Measurements from ENCODE around the gene ENOX2.

The ENOX2 gene

DNA sequence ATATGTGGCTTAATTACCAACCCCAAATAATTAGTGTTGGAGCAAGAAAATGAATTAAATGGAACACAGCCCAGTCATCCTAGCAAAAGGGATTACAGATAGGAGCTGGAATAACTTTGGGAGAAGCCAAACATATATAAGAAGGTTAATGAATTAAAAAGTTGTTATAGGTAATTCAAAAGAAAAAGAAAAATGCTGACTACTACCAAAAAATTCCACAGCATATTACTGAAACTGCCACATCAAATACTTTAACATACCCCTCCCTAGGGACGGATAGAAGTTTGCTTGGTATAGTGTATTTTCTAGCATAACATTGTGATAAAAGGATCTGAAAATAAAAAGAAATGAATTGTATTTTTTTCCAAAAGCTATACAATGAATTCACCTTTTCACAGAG lies 99.5 kb downstream of the ENOX2 start:
- TF ChIP-seq, protein P1, sequence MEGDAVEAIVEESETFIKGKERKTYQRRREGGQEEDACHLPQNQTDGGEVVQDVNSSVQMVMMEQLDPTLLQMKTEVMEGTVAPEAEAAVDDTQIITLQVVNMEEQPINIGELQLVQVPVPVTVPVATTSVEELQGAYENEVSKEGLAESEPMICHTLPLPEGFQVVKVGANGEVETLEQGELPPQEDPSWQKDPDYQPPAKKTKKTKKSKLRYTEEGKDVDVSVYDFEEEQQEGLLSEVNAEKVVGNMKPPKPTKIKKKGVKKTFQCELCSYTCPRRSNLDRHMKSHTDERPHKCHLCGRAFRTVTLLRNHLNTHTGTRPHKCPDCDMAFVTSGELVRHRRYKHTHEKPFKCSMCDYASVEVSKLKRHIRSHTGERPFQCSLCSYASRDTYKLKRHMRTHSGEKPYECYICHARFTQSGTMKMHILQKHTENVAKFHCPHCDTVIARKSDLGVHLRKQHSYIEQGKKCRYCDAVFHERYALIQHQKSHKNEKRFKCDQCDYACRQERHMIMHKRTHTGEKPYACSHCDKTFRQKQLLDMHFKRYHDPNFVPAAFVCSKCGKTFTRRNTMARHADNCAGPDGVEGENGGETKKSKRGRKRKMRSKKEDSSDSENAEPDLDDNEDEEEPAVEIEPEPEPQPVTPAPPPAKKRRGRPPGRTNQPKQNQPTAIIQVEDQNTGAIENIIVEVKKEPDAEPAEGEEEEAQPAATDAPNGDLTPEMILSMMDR (IDR thresholded peaks at IDR 0.05) = no peak

DNA sequence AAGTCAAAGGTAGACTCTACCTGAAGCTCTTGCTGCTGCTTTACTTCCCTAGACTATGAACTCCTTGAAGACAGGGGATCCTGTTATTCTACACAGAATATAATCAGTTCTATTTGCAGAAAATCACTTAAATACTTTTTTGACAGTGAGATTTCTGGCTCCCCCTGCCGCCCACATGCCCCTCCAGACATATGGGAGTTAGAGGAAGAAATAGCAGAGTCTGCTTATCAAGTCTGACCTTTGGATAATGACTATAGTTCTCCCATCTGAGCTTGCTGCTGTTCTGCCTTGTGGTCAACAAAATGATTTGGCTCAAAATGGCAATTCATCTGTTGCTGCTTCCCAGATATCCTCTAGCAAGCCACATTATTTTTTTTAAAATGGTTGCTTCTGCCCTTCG lies 101.1 kb downstream of the ENOX2 start:
- TF ChIP-seq, protein P1 (IDR thresholded peaks at IDR 0.05) = no peak

DNA sequence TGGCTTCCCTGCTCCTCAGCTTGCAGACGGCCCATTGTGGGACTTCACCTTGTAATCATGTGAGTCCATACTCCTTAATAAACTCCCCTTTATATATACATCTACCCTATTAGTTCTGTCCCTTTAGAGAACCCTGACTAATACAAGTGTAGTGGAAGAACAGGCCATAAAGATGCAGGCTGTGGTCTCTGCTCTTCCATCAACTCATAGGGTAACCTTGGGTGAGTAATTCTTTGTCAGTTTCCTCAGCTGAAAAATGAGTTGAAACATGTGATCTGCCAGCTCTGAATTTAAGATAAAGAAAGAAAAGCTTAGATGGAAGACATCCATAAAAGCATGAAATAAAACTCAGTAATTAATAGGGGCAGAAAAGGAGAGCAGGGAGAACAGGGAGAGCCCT lies 103.6 kb downstream of the ENOX2 start:
- TF ChIP-seq, protein P1 (IDR thresholded peaks at IDR 0.05) = no peak

DNA sequence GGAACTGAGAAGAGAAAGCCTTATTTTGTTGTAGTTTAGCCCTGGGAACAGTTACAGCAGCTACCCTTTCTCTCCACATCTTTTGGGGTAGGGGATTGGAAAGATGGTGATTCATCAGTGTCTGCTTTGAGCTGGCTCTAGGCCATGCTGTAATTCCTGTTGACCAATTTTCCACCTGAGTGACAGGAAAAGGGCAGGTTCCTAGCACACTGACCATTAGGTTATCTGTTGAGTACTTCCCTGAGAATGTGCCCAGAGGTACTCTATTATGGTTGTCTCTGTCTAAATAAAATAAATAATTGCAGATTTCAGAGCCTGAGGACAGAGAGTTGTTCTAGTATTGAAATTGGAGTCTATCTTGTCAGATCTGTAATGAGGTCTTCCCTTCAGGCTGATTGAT lies 109.0 kb downstream of the ENOX2 start:
- TF ChIP-seq, protein P1 (IDR thresholded peaks at IDR 0.05) = no peak

DNA sequence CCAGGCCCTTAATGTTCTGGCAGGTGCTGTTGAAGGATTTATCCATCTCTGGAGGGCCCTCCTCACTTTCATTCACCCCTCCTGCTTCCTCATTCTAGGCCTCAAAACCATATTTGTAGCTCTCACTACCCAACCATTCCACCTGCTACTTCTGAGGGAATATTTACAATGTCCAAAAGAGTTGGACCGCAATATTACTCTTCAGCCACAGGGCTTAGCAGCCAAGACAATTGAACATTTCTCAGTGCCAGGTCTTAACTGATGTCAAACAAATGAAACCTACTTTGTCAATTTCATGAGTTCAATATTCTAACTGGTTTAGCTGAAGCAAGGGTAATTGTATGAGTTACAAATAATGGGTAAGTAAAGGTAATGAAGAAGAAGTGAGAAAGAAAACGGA lies 113.2 kb downstream of the ENOX2 start:
- TF ChIP-seq, protein P1 (IDR thresholded peaks at IDR 0.05) = no peak

DNA sequence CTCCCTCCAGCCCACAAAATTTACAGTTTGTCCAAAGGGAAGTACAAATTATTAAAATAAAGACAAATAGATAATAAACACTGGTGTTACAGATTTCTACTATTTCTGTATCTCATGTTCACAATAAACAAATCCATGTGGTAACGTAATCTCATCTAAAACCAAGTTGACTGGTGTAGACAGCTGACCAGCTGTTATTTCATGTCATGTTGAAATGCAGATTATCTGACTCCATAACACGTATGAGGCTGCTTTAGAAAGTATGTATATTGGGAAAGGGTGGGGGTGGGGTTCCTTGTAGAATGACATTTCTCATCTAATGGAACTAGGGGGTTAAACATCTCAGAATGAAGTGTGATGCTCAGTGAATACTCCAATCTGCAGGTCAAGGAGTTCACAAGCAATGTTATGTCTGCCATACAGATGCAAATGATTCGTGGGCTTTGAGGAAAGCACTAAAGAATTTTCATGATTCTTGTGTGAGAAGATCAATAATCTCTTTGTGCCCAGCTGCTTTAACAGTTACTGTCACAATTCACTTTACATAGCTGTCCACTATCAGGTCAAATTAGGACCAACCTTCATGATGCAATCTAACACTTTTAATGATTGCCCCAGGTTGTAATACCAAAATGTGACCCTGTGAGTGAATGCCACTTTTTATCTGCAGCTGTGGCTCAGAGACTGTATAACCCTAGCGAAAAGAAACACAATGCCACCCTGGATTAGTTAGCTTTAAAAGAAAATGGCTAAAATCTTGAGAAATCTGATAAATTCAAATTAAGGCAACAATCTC lies 114.0 kb downstream of the ENOX2 start:
- TF ChIP-seq, protein P1 (IDR thresholded peaks at IDR 0.05) = no peak

DNA sequence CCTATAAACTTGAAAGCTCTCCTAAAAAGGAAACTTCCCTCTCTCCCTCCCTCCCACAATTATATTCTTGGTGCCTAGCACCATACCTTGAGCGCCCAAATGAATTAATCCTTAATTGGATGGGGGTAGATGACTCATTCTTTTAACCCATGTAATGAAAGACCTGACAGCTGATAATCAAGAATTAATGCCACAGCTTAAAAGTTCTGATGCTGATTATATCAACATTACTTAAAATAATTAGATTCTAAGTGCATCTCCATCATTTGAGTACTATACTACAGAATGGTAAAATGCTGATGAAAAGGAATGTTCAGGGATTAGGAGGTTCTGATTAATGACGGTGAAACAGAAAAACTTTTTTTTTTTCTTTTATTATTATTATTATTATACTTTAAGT lies 117.0 kb downstream of the ENOX2 start:
- TF ChIP-seq, protein P1 (IDR thresholded peaks at IDR 0.05) = no peak

DNA sequence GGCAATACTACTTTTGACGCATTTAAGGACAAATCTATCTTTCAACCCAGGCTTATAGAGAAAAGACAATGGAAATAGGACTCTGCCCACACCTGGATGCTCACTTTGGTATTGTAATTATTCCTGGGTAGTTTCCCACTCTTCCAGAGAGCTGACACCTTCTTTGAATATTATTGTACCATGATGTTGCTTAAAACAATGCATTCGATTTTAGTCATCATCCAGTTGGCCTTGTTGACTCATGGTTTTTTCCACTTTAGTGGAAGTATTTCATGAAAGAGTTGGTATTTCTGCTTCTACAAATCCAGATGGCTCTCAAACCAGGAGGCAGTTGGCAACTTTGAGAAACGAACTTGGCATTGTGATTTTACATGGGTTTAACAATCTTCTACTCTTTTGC lies 124.2 kb downstream of the ENOX2 start:
- TF ChIP-seq, protein P1 (IDR thresholded peaks at IDR 0.05) = no peak

All from LNCAP (cell line).